Raji (cell line): ENCODE results near the gene PEX5L.

ENCODE experiments used
- POLR2A ChIP-seq: IDR thresholded peaks from 2 replicates; pipeline ENCODE4 v1.6.1; 2011; ENCODE audit warnings: low read depth, low read length, control low read depth; ENCODE audit not compliant: insufficient read depth

The PEX5L gene, protein sequence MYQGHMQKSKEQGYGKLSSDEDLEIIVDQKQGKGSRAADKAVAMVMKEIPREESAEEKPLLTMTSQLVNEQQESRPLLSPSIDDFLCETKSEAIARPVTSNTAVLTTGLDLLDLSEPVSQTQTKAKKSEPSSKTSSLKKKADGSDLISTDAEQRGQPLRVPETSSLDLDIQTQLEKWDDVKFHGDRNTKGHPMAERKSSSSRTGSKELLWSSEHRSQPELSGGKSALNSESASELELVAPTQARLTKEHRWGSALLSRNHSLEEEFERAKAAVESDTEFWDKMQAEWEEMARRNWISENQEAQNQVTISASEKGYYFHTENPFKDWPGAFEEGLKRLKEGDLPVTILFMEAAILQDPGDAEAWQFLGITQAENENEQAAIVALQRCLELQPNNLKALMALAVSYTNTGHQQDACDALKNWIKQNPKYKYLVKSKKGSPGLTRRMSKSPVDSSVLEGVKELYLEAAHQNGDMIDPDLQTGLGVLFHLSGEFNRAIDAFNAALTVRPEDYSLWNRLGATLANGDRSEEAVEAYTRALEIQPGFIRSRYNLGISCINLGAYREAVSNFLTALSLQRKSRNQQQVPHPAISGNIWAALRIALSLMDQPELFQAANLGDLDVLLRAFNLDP

DNA sequence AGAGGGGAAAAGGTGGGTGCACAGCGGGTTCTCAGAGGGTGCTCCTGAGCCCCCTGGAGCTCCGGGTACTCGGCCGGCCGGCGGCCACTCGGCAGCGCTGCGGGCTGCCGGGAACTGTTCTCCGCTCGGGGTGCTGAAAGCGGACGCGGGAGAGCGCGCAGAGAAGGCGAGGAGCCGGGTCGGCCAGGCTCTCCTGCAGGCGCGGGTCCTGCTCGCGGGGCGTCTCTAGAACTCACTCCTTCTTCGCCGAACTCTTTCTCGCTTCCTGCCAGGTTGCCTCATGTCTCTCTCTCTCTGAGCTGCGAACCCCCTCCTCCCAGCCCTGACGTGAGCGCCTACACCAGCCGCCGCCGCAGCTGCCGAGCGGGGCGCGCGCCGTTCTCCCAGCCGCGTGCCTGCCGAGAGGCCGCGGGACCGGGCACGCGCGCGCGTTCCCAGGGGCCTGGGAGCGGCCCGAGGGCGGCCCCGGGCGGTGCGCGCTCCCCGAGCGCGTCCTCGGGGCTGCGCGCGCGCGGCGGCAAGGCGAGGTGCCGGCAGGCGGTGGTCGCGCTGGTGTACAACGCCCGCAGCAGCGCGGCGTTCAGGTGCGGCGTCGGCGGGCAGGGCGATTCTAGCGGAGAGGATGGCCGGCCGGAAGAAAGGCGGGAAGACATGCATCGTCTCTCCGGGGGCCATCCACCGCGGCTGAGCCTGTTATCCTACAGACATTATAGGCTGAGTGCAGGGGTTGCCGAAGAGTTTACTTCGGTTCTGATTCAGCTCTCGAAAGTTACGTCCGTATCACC, at the start of gene PEX5L:
PEX5L (minus strand) TSS at position 267 of the 785 bp plus-strand sequence. CDS start 338 bp downstream, outside the sequence.
- no peak for TF ChIP-seq POLR2A

DNA sequence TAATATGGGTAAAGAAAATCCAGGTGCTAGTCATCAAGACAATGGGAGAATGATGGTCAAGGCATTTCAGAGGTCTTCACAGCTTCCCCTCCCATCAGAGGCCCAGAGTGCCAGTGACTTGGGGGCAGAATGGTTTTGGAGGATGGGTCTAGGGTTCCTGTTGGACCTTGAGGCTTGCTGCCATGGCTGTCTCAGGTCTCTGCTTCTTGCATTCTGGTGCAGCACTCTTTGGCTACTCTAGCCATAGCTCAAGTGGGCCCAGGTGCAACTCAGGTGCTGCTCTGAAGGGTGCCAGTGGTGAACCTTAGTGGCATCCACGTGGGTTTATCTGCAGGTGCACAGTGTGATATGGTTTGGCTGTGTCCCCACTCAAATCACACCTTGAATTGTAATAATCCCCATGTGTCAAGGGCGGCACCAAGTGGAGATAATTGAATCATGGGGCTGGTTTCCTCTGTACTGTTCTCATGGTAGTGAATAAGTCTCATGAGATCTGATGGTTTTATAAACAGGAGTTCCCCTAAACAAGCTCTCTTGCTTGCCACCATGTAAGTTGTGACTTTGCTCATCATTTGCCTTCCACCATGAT, 48.5 kb upstream of the PEX5L start:
- TF ChIP-seq POLR2A: no peak

DNA sequence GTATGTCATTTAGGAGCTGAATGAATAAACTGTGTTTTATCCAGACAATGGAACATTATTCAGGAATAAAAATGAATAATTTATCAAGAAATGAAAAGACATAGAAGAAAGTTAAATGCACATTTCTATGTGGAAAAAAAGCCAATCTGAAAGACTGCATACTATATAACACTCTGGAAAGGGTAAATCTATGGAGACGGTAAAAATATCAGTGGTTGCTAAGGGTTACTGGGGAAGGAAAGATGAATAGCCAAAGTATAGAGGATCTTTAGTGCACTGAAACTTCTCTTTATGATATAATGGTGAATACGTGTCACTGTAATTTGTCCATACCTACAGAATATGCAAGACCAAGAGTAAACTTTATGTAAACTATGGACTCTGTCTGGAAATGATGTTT, 46.0 kb upstream of the PEX5L start:
- no peak for TF ChIP-seq POLR2A

DNA sequence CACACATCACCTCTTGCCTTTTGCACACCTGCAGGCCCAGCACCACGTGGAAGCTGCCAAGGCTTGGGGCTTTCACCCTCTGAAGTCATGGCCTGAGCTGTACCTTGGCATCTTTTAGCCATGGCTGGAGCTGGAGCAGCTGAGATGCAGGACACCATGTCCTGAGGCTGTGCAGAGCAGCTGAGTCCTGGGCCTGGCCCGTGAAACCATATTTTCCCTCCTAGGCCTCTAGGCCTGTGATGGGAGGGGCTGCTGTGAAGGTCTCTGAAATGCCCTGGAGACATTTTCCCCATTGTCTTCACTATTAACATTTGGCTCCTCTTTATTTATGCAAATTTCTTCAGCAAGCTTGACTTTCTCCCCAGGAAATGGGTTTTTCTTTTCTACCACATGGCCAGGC, 41.9 kb upstream of the PEX5L start:
- no peak for TF ChIP-seq POLR2A

DNA sequence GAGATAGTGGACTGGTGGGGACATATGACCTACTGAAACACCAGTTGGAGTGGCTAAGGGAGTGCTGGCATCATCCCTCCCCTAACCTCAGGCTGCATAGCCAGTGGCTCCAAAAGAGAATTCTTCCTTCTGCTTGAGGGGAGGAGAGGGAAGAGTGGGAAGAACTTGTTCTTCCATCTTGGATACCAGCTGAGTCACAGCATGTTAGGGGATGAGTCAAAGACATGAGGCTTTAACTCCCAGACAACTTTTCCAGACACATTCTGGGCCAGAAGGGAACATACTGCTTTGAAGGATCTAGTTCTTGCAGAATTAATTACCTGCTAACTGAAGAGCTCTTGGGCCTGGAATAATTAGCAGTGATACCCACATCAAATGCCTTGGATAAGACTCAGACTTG, 36.8 kb upstream of the PEX5L start:
- TF ChIP-seq POLR2A: no peak

DNA sequence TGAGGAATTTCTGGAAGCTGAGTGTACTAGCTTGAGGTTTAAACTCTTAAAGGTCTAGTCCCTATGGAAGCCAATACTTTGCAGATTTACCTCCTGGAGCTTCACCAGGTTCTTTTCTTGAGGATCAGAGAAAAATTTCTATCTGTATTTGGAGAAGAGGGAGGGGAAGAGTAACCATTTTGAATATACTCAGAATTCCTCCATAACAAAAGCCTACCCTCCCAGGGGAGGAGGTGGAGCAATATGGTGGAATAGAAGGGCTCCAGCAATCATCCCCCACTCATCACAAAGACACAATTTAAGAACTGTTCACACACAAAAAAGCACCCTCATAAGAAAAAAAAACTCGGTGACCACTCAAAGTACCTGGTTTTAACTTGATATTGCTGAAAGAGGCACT, 36.0 kb upstream of the PEX5L start:
- TF ChIP-seq POLR2A: no peak

DNA sequence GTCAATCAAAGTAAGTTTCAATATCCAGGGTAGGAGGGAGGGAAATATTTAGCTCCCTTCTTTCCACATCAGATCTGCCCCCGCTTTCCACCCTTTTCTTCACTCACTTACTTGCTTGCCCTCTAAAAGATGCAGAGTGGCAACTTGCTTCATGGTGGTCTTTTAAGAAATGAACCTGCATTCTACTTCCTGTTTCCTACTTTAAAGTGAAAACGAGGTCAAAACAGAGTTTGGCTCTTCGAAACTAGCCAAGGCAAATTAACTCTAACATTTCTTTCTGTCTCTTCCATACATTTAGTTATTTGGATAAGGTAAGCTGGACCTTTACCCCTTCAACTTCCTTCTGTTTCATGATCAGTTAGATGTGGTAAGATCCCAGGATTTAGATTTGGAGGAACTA, 34.2 kb upstream of the PEX5L start:
- TF ChIP-seq POLR2A: no peak

DNA sequence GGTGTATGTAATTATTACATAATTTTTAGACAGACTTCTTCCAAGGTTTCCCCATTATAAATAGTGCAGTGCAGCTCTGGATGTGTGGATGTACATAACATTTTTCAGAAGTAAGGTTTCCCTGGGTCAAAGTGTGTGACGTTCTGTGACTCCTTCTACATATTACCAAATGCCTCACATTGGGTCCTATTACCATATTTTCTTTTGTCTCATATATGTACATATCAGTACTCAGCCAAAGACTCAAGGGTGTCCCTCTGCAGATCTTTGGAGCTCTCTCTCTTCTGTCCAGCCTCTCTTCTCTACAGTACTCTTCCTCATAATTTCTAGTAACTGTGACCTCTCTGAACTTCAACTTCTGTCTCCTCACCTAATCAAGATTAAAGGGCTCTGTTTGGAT, 31.3 kb upstream of the PEX5L start:
- TF ChIP-seq POLR2A: no peak

DNA sequence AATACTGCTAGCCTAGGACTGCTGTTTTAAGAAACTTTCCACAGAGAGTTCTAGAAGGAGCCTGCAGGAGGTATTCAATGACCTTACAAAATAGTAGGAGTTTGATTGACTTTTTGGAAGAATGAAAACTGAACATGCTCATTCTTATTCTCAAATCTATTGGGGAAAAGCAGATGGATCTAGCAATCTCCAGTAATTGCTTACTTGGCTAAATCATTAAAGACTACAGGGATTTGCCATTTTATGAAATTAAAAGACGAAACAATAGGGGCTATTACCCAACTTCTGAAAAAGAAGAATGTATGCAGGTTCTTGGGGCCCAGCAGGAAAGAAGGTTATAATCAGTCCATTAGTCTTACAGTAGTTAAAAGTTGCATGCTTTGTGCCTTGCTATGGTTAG, 29.9 kb upstream of the PEX5L start:
- TF ChIP-seq POLR2A: no peak

DNA sequence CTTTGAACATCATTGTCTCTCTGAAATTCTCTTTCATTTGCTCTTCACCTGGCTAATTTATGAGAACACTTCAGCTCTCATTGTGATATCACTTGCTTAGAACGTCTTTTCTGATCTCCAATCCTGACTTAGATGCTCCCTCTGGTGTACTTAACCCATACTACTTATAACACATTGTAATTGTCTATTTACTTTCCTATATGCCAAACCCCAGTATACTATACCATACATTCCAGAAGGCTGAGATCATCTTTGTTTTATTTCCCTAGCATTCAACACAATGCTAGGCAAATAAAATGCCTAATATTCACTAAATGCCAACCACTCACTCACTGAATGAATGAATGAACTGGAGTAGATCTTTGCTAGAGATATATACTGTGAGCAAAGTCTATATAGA, 27.0 kb upstream of the PEX5L start:
- no peak for TF ChIP-seq POLR2A

DNA sequence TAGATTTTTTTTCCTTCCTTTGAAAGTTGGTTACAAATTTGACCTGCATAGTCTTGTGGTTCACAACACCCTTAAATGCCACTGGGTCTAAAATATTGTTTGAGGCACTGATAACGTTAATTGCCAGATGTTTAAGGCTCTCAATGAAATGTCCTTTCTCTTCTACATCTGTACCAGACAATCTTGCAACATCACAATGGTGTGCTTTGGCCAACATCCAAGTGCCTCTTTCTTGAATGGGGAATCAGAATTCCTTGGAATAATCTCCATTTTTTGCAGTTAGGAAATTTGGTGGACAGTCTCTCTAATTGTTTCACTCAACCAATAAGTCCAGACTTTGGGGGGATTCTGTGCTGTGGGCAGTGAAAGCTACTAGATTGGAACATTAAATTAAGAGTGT, 26.0 kb upstream of the PEX5L start:
- no peak for TF ChIP-seq POLR2A

DNA sequence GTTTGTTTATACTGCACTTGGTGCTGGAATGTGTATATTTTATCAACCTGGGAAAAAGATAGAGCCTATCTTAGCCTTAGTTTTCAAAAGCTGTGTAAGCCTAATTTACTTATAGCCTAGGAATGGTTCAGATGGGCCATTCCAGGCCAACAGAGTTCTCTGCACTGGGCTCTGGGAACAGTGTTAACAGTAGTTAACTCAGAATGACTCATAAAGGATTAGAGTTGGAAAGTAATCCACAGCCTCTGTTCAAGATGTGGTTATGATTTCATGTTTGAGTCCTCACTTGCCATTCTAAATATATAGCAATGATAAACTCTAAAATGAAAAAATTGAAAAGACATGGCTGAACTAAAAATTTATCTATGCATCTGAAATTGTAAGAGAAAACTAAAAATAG, 22.6 kb upstream of the PEX5L start:
- no peak for TF ChIP-seq POLR2A

DNA sequence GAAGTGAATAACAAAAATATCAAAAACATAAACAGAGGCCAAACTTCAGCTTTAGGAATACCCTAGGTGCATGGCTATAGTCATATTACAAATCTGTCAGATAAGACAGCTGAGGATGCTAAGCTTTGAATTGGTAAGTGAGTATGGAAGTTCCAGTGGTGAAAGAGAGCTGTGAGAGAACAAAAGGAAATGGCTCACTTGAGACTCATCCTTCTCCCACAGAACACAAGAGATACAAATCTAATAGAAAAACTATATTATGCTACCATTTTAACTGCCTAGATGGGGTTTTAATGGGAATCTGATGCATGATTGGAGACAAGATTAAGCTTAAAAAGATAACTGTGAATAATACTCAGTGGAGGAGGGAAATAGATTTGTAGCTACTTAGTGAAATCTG, 21.5 kb upstream of the PEX5L start:
- TF ChIP-seq POLR2A: no peak

DNA sequence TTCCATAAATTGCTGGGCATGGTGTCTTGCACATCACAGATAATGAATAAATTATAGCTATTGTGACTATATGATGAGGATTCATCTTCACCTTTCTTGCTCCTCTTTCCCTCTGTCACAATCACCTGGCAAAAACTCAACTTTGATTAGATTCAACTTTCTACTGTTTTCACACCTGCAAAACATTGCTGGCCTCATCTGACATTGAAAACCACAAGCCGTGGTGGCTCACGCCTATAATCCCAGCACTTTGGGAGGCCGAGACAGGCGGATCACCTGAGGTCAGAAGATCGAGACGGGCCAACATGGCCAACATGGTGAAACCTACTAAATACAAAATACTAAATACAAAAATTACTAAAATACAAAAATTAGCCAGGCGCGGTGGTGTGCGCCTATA, 12.7 kb upstream of the PEX5L start:
- TF ChIP-seq POLR2A: no peak

DNA sequence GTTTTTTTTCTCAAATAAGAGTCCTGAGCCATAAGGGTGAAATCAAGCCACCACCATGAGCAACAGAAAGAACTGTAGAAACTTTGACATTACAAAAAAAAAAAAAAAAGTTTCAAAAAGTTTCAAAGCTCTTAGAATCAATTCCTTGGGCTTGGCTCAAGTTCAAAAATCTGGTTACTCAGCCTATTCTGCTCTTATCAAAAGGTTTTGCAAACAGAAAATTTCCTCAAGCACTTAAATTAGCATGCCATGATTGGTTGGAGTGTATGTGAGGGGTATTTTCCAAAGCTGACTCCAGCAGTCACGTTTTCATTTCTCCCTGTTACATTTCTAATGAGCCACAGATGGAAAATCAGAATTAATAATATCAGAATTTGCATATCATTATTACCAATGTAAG, 12.1 kb upstream of the PEX5L start:
- TF ChIP-seq POLR2A: no peak
